GM19455 (cell line): ENCODE measurements around the gene ARHGEF28.

ENCODE experiments used
- ATAC-seq: cut with Tn5 transposase; IDR thresholded peaks from one replicate; pipeline ENCODE4 v1.9.1; 2021; ENCODE audit not compliant: unreplicated experiment

ARHGEF28 gene

DNA sequence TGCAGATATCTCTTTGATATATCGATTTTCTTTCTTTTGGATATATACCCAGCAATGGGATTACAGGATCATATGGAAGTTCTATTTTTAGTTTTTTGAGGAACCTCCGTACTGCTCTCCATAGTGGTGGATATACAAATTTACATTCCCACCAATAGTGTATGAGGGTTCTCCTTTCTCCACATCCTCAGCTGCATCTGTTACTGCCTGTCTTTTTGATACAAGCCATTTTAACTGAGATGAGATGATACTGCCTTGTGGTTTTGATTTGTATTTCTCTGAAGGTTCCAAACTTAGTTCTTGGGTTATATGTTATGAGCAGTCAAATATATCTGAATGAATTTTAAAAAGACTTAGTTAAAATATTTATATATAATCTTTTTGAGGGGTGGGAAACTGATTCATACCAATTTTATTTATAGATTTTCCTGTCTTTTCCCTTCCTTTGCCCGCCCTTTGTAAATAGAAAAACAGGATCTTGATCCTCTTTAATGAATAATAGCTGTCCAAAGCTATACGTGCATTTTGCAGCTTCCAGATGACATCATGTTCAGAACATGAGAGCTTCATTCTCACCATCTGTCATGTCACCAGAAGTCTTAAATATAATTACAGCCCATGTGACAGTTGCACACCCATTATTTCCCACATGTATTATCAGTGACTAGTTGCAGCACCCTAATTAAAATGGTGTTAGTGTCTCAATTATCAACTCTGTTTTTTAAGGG is 6.2 kb upstream of the ARHGEF28 start:
- no peak for ATAC-seq

DNA sequence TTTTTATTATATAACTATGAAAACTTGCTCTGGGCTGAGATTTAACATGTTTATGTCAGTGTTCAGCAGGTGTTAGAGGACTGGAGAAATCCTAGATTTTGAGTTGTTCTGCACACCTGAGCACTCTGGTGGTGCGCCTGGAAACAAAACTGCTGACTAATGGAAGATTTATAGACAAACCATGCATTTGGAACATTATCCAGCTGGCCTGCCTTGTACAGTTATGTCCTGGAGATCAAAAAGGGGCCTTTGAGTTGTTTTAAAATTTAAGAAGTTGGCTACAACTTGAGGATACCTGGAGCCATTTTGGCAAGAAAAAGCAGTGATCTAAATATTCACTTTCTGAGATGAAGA is 5.7 kb upstream of the ARHGEF28 start:
- no peak for ATAC-seq

DNA sequence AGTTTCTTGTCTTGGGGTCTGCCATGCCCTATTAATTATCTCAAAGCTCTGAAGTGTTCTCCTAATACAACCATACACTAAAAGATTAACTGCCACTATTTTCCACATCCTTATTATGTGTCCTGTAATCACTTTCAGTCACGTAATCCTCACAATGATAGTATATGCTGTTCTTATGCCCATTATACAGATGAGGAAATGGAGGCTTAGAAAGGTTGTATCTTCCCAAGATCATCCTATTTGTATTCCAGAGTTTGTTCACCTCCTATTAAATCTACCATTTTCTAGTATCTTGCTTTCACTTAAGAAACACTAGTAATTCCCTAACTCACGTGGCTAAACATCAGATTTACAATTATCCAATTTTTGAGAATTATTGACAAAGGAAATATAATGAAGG is 2.9 kb upstream of the ARHGEF28 start:
- no peak for ATAC-seq

DNA sequence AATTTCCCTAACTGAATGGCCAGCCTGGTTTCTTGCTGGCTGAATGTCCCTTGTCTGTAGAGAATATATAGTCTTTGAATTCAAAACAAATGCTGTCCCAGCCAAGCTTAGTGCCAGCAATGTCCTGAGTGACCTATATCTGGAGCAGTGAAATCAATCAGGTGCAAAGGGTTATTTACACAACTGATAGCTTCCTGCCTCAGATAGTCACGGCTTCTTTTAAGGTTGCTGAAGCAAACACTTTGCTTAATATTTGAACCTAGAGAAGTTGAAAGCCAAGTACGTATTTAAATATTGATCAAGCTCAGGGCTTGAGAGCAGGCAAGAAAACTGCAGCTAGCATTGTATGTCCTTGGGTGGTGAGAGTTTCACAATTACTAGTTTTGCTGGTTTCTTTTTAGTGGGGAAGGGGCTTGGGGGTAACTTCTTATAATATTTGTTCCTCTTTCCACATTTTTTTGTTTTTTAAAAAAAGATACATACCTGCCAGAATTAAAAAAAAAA is 2.0 kb upstream of the ARHGEF28 start:
- ATAC-seq, result no peak

DNA sequence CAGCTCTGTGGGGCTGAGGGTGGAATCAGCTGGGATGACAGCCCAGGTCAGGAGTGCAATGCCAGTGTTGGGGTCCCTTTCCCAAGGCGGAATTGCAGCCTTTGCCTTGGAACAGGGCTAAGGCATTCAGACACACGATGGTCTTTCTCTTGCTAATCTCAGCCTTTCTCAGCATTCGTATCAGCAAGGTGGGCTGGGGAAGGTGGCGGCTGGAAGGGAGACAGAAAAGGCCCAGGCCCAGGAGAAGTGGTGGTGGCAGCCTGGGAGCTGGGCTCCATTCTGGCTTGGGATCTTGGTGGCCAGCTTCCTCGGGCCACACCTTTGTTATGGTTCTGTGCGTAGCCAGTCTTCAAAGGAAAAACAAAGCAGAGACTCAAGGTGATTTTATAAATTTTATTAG is 1.1 kb upstream of the ARHGEF28 start:
- no peak for ATAC-seq

DNA sequence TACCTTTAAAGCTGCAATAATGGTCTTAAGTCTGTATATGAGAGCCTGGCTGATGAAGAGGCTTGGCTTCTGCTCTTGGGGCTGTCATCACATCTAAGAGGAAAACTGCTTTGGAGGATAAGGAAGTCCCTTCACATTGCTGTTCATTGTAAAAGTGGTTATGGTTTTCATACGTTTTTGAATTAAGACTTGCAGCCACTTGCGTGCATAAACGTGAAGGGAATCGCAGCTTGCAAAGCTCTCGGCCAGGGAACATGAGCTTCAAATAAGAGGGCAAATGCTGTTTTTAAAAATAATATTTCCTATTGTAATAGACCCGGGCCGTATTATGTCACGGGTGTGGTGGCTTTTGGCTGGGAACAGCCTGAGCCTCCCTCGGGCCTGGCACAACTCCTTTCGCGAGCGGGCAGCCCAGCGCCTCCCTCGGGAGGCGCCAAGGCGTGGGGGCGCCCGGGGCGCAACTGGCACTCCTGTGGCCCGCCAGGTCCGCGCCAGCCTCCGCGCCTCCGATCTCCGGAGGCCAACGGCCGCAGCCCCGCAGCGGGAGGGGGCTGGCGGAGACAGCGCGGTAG is 538 bp upstream of the ARHGEF28 start:
- ATAC-seq, result no peak

DNA sequence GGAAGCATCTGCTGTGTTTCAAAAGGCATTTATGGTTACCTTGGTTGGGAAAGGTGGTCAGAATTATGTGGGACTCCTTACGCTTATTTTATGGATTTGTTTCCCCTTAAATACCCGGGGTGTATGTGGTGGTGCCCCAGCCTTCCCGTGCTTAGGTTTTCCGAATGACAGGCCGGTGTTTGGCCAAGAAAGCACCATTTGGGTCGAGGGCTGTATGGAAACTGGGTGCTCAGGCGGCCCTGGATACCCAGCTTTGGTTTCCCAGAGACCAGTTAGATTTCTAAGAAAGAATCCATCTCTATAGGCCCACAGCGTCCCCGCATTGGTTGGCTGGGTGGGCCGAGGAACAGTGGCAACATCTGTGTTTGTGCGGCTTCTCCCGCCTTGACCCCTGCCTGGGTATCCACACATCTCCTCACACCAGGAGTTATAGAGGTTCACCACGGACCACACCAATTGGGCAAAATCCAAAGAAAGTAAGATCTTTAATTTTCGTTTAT is 868 bp downstream of the ARHGEF28 start:
- no peak for ATAC-seq

DNA sequence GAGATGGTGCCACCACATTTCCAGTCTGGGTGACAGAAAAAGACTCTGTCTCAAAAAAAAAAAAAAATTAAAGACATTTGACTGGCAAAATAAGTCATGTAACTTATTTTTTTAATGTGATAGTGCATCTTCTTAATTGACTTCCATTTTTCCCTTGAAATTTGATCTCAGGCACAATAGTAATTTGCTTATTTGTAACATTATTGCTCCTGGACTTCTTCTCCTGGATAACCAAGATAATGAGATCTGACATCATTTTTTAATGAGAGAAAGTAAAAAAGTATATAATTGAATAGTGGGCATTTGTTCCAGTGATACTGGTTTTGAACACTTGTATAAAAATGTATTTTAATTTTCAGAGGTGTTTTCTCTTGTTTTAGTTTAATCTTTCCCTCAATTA is 3.5 kb downstream of the ARHGEF28 start:
- ATAC-seq, result no peak

DNA sequence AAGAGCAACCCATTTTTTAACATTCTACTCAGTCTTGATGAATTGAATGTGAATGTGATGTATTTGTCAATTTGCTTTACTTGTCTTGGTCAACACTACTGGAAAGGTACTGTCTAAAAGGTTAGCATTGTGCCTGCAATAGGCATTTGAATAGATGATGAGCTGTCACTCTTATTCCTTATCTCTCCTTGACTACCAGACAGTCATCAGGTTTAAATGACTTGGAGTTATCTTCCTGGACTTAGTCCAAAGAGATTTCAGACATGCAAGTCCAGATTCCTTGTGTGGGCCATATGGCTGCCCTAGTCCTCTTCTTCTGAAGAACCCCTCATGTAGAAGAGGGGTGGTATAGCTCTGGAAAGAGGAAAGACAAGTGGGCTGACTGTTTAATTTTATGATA is 4.8 kb downstream of the ARHGEF28 start:
- no peak for ATAC-seq

DNA sequence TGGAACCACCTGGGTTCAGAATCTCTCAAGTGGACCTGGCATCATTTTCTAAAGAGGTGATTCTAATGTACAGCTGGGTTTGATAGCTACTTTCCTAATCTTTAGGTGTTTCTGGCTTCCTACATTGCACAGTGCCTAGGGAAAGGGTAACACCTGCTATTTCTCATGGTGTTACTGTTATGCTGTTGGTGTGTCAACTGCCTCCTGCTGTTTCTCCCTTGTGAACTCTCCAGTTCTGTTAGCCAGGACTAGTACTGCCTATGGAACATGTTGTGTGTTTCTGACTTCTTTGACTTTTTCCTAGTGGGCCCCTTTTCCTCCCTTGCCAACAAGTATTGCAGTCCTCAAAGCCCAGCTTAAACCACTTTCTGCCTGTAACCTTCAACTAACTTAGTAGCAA is 5.5 kb downstream of the ARHGEF28 start:
- ATAC-seq, result no peak

DNA sequence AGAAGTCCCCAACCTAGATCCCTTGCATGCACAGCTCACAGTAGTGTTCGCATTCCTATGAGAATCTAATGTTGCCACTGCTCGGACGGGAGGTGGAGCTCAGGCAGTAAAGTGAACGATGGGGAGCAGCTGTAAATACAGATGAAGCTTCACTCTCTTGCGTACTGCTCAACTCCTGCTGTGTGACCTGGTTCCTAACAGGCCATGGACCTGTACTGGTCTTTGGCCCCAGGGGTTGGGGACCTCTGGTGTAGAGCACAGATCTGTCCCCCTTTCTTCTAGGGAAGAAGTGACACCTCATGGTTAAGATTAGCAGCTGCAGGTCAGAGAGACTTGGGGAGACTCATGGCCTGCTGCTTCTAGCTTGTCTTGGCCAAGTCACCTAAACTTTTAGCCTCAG is 7.1 kb downstream of the ARHGEF28 start:
- ATAC-seq, result no peak

DNA sequence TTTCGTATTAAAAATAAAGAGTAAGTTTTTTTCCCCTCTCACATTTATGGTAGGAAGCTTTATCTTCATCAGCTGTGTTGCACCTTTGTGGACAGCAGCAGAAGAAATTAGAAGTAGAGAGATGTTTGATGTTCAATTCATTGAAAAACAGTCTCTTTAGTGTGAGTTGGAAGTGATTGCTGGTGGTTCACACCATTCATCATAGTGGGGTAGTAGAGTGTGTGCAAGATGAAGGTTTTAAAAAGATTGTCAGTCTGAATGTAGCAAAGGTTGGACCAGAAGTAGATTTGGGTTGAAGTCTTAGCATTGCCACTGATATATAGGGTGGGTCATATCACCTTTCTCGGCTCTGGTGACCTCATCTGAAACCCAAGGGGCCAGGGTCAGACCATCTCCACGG is 10.4 kb downstream of the ARHGEF28 start:
- no peak for ATAC-seq

DNA sequence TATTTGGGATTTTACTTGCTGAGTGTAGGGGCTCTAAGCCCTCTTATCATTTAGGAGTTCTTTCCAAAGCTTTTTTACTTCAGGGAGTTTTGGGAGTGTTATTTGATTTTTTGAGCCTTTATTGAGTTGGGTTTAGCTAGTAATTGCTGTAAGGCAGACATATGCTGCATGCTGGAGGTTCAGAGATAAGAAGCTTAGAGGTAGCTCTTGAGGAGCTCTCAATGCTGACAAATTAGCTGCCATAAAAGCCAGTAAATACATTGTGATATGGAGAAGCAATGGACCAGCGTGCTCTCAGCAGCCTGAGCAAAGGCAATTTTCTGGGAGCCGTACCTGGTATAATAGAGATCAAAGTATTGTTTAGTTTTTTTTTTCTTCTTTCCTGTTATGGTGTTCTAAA is 11.6 kb downstream of the ARHGEF28 start:
- no peak for ATAC-seq

DNA sequence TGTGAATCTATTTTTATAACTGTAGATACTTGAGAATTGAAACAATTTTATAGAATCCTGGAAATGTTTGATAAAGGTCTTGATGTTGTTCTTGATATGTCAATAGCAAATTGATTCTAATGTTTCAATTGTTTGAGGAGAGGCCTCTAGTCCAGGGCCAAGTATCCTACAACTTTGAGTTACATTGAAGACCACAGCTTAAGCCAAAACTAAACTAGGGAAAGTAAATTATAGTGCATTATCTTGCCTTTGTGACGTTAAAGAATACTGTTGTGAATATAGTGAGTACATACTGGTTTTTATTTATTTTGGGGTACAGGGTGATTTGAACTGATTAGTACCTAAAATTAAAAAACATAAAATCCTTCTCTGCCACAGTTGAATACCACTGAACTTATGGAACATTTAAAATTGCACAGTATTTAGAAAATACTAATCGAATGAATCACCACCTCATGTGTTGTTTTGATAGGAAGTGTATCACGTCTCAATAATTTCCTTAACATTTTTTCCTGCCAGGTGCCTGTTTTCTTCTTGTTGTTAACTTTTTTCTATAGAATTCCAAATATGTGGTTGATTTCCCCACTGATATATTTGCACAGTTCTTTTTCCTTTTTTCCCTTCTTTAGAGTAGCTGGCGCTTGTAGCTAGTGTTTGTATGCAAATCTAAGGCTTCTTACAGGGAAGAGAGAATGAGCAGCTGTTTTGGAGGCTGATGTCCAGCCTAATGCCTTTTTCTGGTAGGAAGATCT is 12.5 kb downstream of the ARHGEF28 start:
- no peak for ATAC-seq

DNA sequence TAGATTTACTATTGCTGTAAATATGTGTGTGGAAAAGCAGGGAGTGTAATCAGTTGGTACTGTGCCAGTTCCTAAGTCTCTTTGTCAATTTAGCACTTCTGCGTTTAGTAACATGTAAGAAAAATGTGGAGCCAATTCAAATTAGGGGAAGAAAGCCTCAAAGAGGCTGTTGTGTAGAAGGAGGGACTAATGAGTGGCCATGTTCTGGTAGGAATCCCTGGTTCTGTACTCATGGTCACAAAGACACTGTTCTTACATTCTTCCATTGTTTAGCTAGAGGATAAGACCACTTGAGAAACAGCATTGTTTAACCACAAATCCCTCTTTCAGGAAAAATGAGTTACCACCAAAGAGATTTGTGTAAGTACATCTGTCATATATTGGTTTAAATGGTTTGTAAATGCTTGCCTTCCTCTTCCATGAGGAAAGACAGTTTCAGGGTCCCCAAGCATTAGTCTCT is 14.9 kb downstream of the ARHGEF28 start:
- no peak for ATAC-seq

DNA sequence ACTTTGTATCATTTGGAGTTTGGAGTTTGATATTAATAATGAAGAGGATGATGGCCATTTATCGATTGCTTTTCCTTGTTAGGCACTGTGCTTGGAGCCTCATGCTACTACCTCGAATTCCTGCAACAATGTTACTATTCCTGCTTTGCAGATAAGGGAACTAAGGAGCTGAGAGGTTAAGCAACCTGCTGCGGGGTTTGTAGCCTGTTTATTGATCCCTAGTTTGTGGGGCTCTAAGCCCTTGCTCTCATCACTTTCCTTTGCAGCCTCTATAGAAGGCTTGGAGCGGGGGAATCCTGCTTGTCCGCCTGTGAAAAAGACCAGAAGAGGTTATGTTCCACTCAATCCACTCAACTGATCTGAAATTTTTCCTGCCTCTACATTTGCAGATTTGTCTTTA is 15.8 kb downstream of the ARHGEF28 start:
- ATAC-seq, result no peak

DNA sequence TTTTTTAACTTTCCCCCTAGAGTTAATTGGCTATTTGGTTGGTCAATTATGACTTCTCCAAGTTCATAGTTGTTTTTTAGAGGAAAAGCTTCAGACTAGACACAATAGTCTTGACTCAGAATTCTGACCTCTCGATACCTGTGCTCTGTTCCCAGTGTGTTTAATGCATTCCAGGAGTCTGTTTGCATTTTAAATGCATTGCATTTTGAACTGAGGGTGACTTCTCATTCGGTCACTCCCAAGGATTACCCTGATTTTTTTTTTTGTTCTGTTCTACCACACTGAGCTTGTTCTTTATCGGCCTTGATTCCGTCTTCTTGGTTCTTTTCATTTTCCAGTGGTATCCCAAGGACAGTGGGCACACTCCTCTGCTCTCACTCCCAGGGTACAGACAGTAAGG is 16.3 kb downstream of the ARHGEF28 start:
- no peak for ATAC-seq

DNA sequence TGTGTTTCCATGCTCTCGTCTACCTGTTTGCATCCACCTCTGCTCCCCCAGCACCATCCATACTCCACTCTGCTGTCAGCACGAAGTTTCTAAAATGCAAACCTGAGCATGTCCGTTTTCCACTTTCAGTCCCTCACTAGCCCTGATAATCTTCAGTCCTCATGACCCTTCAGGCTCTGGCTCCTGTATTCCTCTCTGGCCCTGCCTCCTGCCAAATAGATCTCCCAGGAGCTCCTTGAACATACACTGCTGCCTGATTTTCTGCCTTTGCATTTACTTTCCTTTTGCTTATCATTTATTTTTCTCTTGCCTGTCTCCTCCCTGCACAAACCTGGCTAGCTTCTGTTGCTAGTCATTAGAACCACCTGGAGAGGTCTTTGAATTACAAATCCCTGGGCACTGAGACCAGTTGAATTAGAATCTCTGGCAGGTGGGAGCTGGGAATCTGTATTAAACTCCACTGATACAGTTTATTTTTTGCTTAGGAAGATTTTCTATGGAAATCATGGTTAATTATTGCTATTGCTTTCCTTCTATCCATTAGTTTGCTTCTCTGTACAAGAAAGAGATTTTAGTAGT is 18.5 kb downstream of the ARHGEF28 start:
- ATAC-seq, result no peak

DNA sequence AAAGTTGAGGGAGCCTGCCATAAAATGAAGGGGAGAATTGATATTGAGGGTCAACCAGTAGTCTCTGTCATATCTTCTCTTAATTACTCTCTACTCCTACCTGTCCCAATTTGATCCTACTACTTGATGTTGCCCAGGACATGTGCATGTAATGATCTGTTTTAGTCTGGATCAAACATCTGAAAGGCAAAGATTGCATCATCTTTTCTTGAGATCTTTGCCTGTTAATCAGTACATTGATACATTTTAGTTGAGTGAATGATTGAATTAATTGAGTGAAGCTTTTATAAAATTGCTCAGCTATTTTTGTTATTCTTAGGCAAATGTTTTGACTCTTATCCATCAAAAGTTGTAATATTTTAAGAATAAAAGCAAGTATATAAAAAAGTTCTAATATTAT is 21.7 kb downstream of the ARHGEF28 start:
- ATAC-seq, result no peak

DNA sequence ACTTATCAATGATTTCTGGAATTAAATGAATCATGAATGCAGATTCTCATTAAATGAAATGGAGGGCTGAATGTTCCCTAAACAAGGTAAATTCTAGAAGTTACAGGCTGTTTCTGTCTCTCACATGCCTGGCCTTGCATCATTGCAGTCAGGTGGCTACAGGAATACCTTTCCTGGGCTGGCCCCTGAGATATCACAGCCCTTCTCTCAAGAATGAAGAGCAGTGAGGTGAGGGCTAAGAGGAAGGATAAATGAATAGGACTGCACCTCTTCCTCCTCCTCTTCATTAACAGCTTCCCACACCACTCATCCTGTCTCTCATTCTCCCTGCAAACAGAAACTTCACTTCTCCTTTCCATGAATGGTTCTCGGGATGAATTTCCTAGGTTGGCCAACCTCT is 22.5 kb downstream of the ARHGEF28 start:
- ATAC-seq, result no peak

DNA sequence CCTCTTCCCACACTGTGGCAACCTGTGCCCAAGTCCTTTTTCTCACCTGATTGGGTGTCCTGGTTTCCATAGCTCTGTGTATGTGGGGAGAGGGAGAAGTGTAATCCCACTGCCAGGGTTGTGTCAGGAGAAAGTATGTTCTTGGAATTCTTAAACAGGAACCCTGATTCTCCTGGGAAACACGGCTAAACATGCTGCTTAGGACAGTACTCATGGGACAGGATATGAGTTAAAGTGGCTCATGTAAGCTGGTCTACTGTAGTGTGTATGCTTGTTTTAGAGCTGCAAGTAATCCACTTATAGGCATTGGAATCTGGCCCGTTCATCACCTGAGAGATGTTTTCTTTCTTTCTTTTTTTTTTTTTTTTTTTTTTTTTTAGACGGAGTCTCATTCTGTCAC is 23.9 kb downstream of the ARHGEF28 start:
- no peak for ATAC-seq

DNA sequence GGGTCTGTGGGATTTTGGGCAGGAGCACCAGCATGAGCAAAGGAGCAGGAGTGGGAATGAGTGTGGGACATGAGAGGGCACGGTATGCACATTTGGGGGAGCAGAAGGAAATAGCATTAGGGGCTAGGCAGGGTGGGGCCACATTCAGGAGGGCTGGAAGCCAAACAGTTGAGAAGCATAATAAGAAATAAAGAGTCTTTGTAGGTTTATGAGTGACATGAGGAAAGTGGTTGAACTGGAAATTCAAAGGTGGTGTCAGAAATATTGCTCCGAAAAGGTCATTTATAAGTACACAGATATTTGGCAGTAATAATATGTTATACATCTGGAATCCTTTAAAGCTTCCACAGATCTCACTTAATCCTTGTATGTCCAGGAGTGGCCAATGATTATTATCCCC is 26.4 kb downstream of the ARHGEF28 start:
- ATAC-seq, result no peak
